ENCODE measurements around the gene PLXNA4.

GRCh38 chr7:132450696-132451095 is 125.6 kb downstream of the PLXNA4 start:
- no peak for TF ChIP-seq POLR2AphosphoS5 (IDR thresholded peaks at IDR 0.05; ENCODE audit: low read depth, low read length)
- no peak for TF ChIP-seq SIN3A (IDR thresholded peaks at IDR 0.05; ENCODE audit: borderline replicate concordance, insufficient read depth, low read length)
- TF ChIP-seq TAF1 (IDR thresholded peaks at IDR 0.05; ENCODE audit: borderline replicate concordance, insufficient read depth, low read length) = no peak
- TF ChIP-seq REST (IDR thresholded peaks at IDR 0.05; ENCODE audit: insufficient read depth in 1 of 2, low read depth in 2 of 2, low read length in 2 of 2) = no peak
- no peak for TF ChIP-seq FOXP2 (optimal IDR thresholded peaks at IDR 0.05; ENCODE audit: borderline replicate concordance, extremely low read depth, extremely low read length, insufficient read depth)
